ENCODE data around the gene MAST4. TPM values are rescaled to one million over a fixed set of nuclear protein-coding genes. Genes with fewer than 3 reads are reported as not detected.

Gene MAST4
- total and polyA plus RNA-seq, 2 of the 8 experiments (the other 6 are each of a cell fraction or from before 2014, with no cell fraction given): 1.5 to 2.6 TPM

- H3K27me3 ChIP-seq (replicated peaks in 1 of 4; ENCODE audit: control insufficient read depth in 3 of 4, extremely low read depth in 1 of 4, insufficient read depth in 3 of 4, low read length in 3 of 4): no peaks in the 10 kb centered on the region
- no peak overlapping the region for H3K4ac ChIP-seq (replicated peaks; ENCODE audit: insufficient read length, low read depth, low read length)
- H4K5ac ChIP-seq (ENCODE audit: insufficient read length, low read depth, low read length): no peak overlapping the region
- H3K79me1 ChIP-seq (ENCODE audit: low read depth, low read length): no peaks in the 10 kb centered on the region
- no peak overlapping the region for H2BK120ac ChIP-seq (replicated peaks; ENCODE audit: low read depth, low read length)
- H2BK15ac ChIP-seq (ENCODE audit: low read length): no peak overlapping the region
- H3K36me3 ChIP-seq (ENCODE audit: control insufficient read depth in 2 of 4, insufficient read depth in 4 of 4, low read length in 3 of 4): no peaks in the 10 kb centered on the region
- no peak overlapping the region for H3K4me3 ChIP-seq (ENCODE audit: extremely low read depth in 1 of 4, insufficient read depth in 2 of 4, low read depth in 3 of 4, low read length in 4 of 4)
- H4K20me1 ChIP-seq (replicated peaks in 1 of 2; ENCODE audit: control insufficient read depth in 1 of 2, insufficient read depth in 2 of 2, low read length in 2 of 2): peaks cover 0 to 3% of the 10 kb centered on the region in 2 experiments
- no peak overlapping the region for H4K8ac ChIP-seq (ENCODE audit: extremely low read depth, insufficient read depth, low read length)
- no peak overlapping the region for H3K56ac ChIP-seq (replicated peaks; ENCODE audit: insufficient read length, low read depth, low read length)
- H3K9me3 ChIP-seq (ENCODE audit: insufficient read depth in 2 of 2, low read depth in 1 of 2, low read length in 1 of 2): no peaks in the 10 kb centered on the region
- H4K91ac ChIP-seq (replicated peaks; ENCODE audit: insufficient read length, low read length): no peak overlapping the region
- no peak overlapping the region for H3K27ac ChIP-seq (ENCODE audit: low read depth, low read length)
- no peak overlapping the region for H3K9ac ChIP-seq (replicated peaks in 1 of 4; ENCODE audit: extremely low read depth in 1 of 4, low read depth in 3 of 4, low read length in 3 of 4)
- H2AK5ac ChIP-seq (ENCODE audit: low read depth, low read length): no peak overlapping the region
- no peak overlapping the region for H2BK20ac ChIP-seq (ENCODE audit: low read length)
- TF ChIP-seq TAF7 (optimal IDR thresholded peaks at IDR 0.05; ENCODE audit: borderline replicate concordance, low read depth, low read length) (no peak), RAD21 (IDR thresholded peaks at IDR 0.05 in 1 of 2, conservative IDR thresholded peaks at IDR 0.05 in 1 of 2; ENCODE audit: low read depth in 2 of 2, low read length in 2 of 2) (no peak), JUN (IDR thresholded peaks at IDR 0.05; ENCODE audit: low read depth, low read length) (no peak), GABPA (IDR thresholded peaks at IDR 0.05; ENCODE audit: borderline replicate concordance, insufficient read depth, low read length) (no peak), TCF12 (IDR thresholded peaks at IDR 0.05; ENCODE audit: low read depth, low read length) (no peak), TBP (IDR thresholded peaks at IDR 0.05; ENCODE audit: low read depth, low read length) (no peak), SIN3A (conservative IDR thresholded peaks at IDR 0.05 in 1 of 2, IDR thresholded peaks at IDR 0.05 in 1 of 2; ENCODE audit: low read depth in 1 of 2, low read length in 2 of 2) (no peak), MAX (IDR thresholded peaks at IDR 0.05) (no peak)
- DNase-seq (ENCODE audit: low read depth in 1 of 2, low spot score in 2 of 2) (no peak), FAIRE-seq (no peak)
- no peaks in the 10 kb centered on the region for H3K23me2 ChIP-seq (ENCODE audit: low read depth, low read length)
- WGBS, 2 experiments (ENCODE audit: extremely low coverage in 1 of 2, insufficient coverage in 1 of 2, insufficient read length in 1 of 2, insufficient replicate concordance in 2 of 2, low coverage in 1 of 2, low lambda C conversion rate in 2 of 2, missing lambda C conversion rate in 1 of 2): 89% methylated on average over 3 of the region's 3 CpGs; no CpG with 5 or more reads in 1 of the 2 experiments
- no peak overlapping the region for H3K14ac ChIP-seq (ENCODE audit: insufficient read length)
- H2BK5ac ChIP-seq (ENCODE audit: low read depth, low read length): no peak overlapping the region
- no peak overlapping the region for H3K23ac ChIP-seq (ENCODE audit: insufficient read length)
- H2BK12ac ChIP-seq (ENCODE audit: low read depth, low read length): no peak overlapping the region
- H3K79me2 ChIP-seq (ENCODE audit: control insufficient read depth in 1 of 2, insufficient read depth in 2 of 2, low read length in 2 of 2): no peaks in the 10 kb centered on the region
- peaks cover 0 to 9% (median 3%) of the 10 kb centered on the region in 4 experiments; a peak in 3 of 7 replicates for H3K4me1 ChIP-seq (replicated peaks in 1 of 4; ENCODE audit: control insufficient read depth in 3 of 4, insufficient read depth in 4 of 4, low read length in 3 of 4)
- no peak overlapping the region for H3K18ac ChIP-seq (ENCODE audit: extremely low read depth, low read length)
- H2AFZ ChIP-seq (ENCODE audit: low read length): no peak overlapping the region
- POLR2A ChIA-PET (ENCODE audit: partially characterized antibody): interaction anchor here (1.2 kb wide), 1 partner anchor 11 kb away, joined by 3 read pairs; no protein-coding TSS in a partner anchor
- H3K4me2 ChIP-seq (ENCODE audit: insufficient read depth in 1 of 2, low read depth in 2 of 2, low read length in 2 of 2): no peak overlapping the region
- CTCF ChIA-PET (ENCODE audit: partially characterized antibody): interaction anchor here (1.6 kb wide), 1 partner anchor 15 kb away, joined by 3 read pairs; no protein-coding TSS in a partner anchor
Measured at GRCh38 chr5:66894480-66895240, 298.5 kb downstream of the MAST4 start.

Data from H1 (cell line).